HepG2 (cell line): ENCODE measurements around the gene PTGIR.

Experiments
- ADNP ChIP-seq: sonication (generic); formaldehyde crosslinking; IDR thresholded peaks from 2 replicates; pipeline ENCODE4 v1.4.0; 2020; ENCODE audit warnings: missing genetic modification reagents
- ETV6 ChIP-seq: sonication (generic); formaldehyde crosslinking; conservative IDR thresholded peaks from 2 replicates; pipeline ENCODE4 v1.4.0; 2020; ENCODE audit warnings: missing genetic modification reagents
- FLYWCH1 ChIP-seq: sonication (generic); formaldehyde crosslinking; IDR thresholded peaks from 2 replicates; pipeline ENCODE4 v1.8.1; 2023; ENCODE audit warnings: mild to moderate bottlenecking, missing genetic modification reagents
- FOXM1 ChIP-seq: sonication (generic); formaldehyde crosslinking; IDR thresholded peaks from 2 replicates; pipeline ENCODE4 v1.5.0; 2020; ENCODE audit warnings: missing genetic modification reagents
- HNRNPK ChIP-seq: fragments of 200-400 bp; formaldehyde crosslinking; IDR thresholded peaks from 2 replicates; pipeline ENCODE4 v1.6.1; 2018; ENCODE audit warnings: low read length, low read depth, moderate library complexity, mild to moderate bottlenecking; ENCODE audit not compliant: poor library complexity, severe bottlenecking
- MBNL3 ChIP-seq: fragments of 250-450 bp; sonication (Bioruptor Pico); conservative IDR thresholded peaks from 2 replicates; pipeline ENCODE4 v1.8.0; 2022; ENCODE audit warnings: mild to moderate bottlenecking, inconsistent platforms
- NFE2 ChIP-seq: sonication (generic); formaldehyde crosslinking; IDR thresholded peaks from 2 replicates; pipeline ENCODE4 v1.4.0; 2020; ENCODE audit warnings: missing genetic modification reagents
- NFYC ChIP-seq: IDR thresholded peaks from 2 replicates; pipeline ENCODE4 v1.6.1; 2016; ENCODE audit warnings: missing genetic modification reagents, missing compliant biosample characterization
- POLR2A ChIP-seq, 2 experiments: IDR thresholded peaks; 2 replicates each; pipeline ENCODE4 v1.6.1; 2011; ENCODE audit warnings: low read depth in 2 of 2, low read length in 2 of 2, mild to moderate bottlenecking in 1 of 2, moderate library complexity in 1 of 2; ENCODE audit not compliant: insufficient read depth in 1 of 2
- SAP130 ChIP-seq: IDR thresholded peaks from 2 replicates; pipeline ENCODE4 v1.6.1; 2016; ENCODE audit warnings: low read depth
- ZNF18 ChIP-seq: sonication (generic); formaldehyde crosslinking; IDR thresholded peaks from 2 replicates; pipeline ENCODE4 v1.8.0; 2022; ENCODE audit warnings: mild to moderate bottlenecking, missing genetic modification reagents; ENCODE audit not compliant: insufficient replicate concordance
- ZNF577 ChIP-seq: sonication (generic); formaldehyde crosslinking; IDR thresholded peaks from 2 replicates; pipeline ENCODE4 v1.4.0; 2020; ENCODE audit warnings: mild to moderate bottlenecking, low read depth, missing genetic modification reagents, borderline replicate concordance
- ZSCAN9 ChIP-seq: IDR thresholded peaks from 2 replicates; pipeline ENCODE4 v1.6.1; 2016; ENCODE audit warnings: borderline replicate concordance
- TF ChIP-seq, protein P1 (sequence below): sonication (generic); formaldehyde crosslinking; IDR thresholded peaks from 2 replicates; pipeline ENCODE4 v1.5.0; 2020; ENCODE audit warnings: mild to moderate bottlenecking, missing genetic modification reagents, moderate library complexity

- TF ChIP-seq ADNP (CRISPR knock-in tag): no peak
- no peak for TF ChIP-seq NFE2 (CRISPR knock-in tag)
- no peak for TF ChIP-seq FLYWCH1
- no peak for TF ChIP-seq FOXM1 (CRISPR knock-in tag)
- no peak for TF ChIP-seq NFYC (CRISPR knock-in tag)
- no peak for TF ChIP-seq MBNL3 (CRISPR knock-in tag)
- TF ChIP-seq, protein P1, sequence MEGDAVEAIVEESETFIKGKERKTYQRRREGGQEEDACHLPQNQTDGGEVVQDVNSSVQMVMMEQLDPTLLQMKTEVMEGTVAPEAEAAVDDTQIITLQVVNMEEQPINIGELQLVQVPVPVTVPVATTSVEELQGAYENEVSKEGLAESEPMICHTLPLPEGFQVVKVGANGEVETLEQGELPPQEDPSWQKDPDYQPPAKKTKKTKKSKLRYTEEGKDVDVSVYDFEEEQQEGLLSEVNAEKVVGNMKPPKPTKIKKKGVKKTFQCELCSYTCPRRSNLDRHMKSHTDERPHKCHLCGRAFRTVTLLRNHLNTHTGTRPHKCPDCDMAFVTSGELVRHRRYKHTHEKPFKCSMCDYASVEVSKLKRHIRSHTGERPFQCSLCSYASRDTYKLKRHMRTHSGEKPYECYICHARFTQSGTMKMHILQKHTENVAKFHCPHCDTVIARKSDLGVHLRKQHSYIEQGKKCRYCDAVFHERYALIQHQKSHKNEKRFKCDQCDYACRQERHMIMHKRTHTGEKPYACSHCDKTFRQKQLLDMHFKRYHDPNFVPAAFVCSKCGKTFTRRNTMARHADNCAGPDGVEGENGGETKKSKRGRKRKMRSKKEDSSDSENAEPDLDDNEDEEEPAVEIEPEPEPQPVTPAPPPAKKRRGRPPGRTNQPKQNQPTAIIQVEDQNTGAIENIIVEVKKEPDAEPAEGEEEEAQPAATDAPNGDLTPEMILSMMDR (CRISPR knock-in tag): no peak
- no peak for TF ChIP-seq ZNF577 (CRISPR knock-in tag)
- TF ChIP-seq ZSCAN9 (CRISPR knock-in tag): no peak
- TF ChIP-seq HNRNPK: no peak
- TF ChIP-seq POLR2A (IDR thresholded peaks at IDR 0.05; ENCODE audit: insufficient read depth in 1 of 2, low read depth in 2 of 2, low read length in 2 of 2): no peak
- TF ChIP-seq ETV6 (CRISPR knock-in tag): no peak
- TF ChIP-seq ZNF18 (CRISPR knock-in tag): no peak
- TF ChIP-seq SAP130 (CRISPR knock-in tag): no peak
Measured at GRCh38 chr19:46640656-46641055, 15.8 kb upstream of the PTGIR start.
